HepG2 (cell line): ENCODE data around the gene MTSS2. TPM values are rescaled to one million over a fixed set of nuclear protein-coding genes. Genes with fewer than 3 reads are reported as not detected.

Source experiments
- BHLHE40 ChIP-seq: IDR thresholded peaks from 2 replicates; pipeline ENCODE4 v1.6.1; 2011; ENCODE audit warnings: low read length, improper control_type of control experiment
- CCDC6 ChIP-seq: sonication (generic); formaldehyde crosslinking; IDR thresholded peaks from 2 replicates; pipeline ENCODE4 v1.8.1; 2022; ENCODE audit warnings: mild to moderate bottlenecking, missing genetic modification reagents, moderate library complexity
- IKZF1 ChIP-seq: fragments of 450-650 bp; IDR thresholded peaks from 2 replicates; pipeline ENCODE4 v1.7.1; 2016
- KDM4B ChIP-seq: sonication (generic); formaldehyde crosslinking; IDR thresholded peaks from 2 replicates; pipeline ENCODE4 v1.4.0; 2020; ENCODE audit warnings: missing genetic modification reagents
- MAF1 ChIP-seq: sonication (generic); formaldehyde crosslinking; IDR thresholded peaks from 2 replicates; pipeline ENCODE4 v1.5.0; 2020; ENCODE audit warnings: missing genetic modification reagents, borderline replicate concordance
- MEIS2 ChIP-seq: sonication (generic); formaldehyde crosslinking; IDR thresholded peaks from 2 replicates; pipeline ENCODE4 v1.9.0; 2021; ENCODE audit warnings: mild to moderate bottlenecking, missing genetic modification reagents
- MIER3 ChIP-seq: IDR thresholded peaks from 2 replicates; pipeline ENCODE4 v1.6.1; 2016; ENCODE audit warnings: missing compliant biosample characterization, borderline replicate concordance
- RARA ChIP-seq: IDR thresholded peaks from 2 replicates; pipeline ENCODE4 v1.6.1; 2016; ENCODE audit warnings: missing genetic modification reagents, missing compliant biosample characterization
- REXO4 ChIP-seq: sonication (generic); formaldehyde crosslinking; IDR thresholded peaks from 2 replicates; pipeline ENCODE4 v1.8.0; 2022; ENCODE audit warnings: missing genetic modification reagents, mild to moderate bottlenecking, borderline replicate concordance
- SMAD3 ChIP-seq: sonication (generic); formaldehyde crosslinking; IDR thresholded peaks from 2 replicates; pipeline ENCODE4 v1.4.0; 2020; ENCODE audit warnings: missing genetic modification reagents
- SP2 ChIP-seq: sonication (generic); formaldehyde crosslinking; IDR thresholded peaks from 2 replicates; pipeline ENCODE4 v1.5.1; 2020; ENCODE audit warnings: mild to moderate bottlenecking, missing genetic modification reagents
- TEAD3 ChIP-seq: optimal IDR thresholded peaks from 2 replicates; pipeline ENCODE3; 2016; ENCODE audit warnings: borderline replicate concordance
- TRIM24 ChIP-seq: sonication (generic); formaldehyde crosslinking; IDR thresholded peaks from 2 replicates; pipeline ENCODE4 v1.8.0; 2022; ENCODE audit warnings: mild to moderate bottlenecking, missing genetic modification reagents
- XRCC5 ChIP-seq: fragments of 200-400 bp; formaldehyde crosslinking; optimal IDR thresholded peaks from 2 replicates; pipeline ENCODE3; 2017; ENCODE audit warnings: mild to moderate bottlenecking, low read length
- ZC3H4 ChIP-seq: sonication (generic); formaldehyde crosslinking; IDR thresholded peaks from 2 replicates; pipeline ENCODE4 v1.4.0; 2020; ENCODE audit warnings: missing genetic modification reagents, borderline replicate concordance
- ZNF232 ChIP-seq: sonication (generic); formaldehyde crosslinking; IDR thresholded peaks from 2 replicates; pipeline ENCODE4 v1.4.0; 2020; ENCODE audit warnings: missing genetic modification reagents, borderline replicate concordance
- ZNF44 ChIP-seq: sonication (generic); formaldehyde crosslinking; IDR thresholded peaks from 2 replicates; pipeline ENCODE4 v1.5.1; 2020; ENCODE audit warnings: mild to moderate bottlenecking, missing genetic modification reagents
- ZNF569 ChIP-seq: sonication (generic); formaldehyde crosslinking; IDR thresholded peaks from 2 replicates; pipeline ENCODE4 v1.5.0; 2020; ENCODE audit warnings: mild to moderate bottlenecking, missing genetic modification reagents, moderate library complexity, borderline replicate concordance
- ZNF619 ChIP-seq: sonication (generic); formaldehyde crosslinking; IDR thresholded peaks from 2 replicates; pipeline ENCODE4 v1.4.0; 2020; ENCODE audit warnings: mild to moderate bottlenecking, missing genetic modification reagents
- ZNF782 ChIP-seq: sonication (generic); formaldehyde crosslinking; IDR thresholded peaks from 2 replicates; pipeline ENCODE4 v1.4.0; 2020; ENCODE audit warnings: missing genetic modification reagents, mild to moderate bottlenecking, borderline replicate concordance
- ZNF83 ChIP-seq: sonication (generic); formaldehyde crosslinking; IDR thresholded peaks from 2 replicates; pipeline ENCODE4 v1.4.0; 2020; ENCODE audit warnings: missing genetic modification reagents, mild to moderate bottlenecking, borderline replicate concordance
- ZNF883 ChIP-seq: sonication (generic); formaldehyde crosslinking; IDR thresholded peaks from 2 replicates; pipeline ENCODE4 v1.5.1; 2020; ENCODE audit warnings: mild to moderate bottlenecking, missing genetic modification reagents; ENCODE audit errors: not compliant biosample characterization
- polyA plus RNA-seq, 8 experiments: library from polyadenylated mRNA; depleted of rRNA in 3 of 8; stranded (reverse) in 7 of 8; unstranded in 1 of 8; fragments of >200 nt; fragmentation: Illumina TruSeq in 4 of 8; extraction: Trizol in 4 of 8; gene quantifications; 2 replicates each; pipeline versions ENCODE4 v1.2.1 to v1.2.3, GENCODE V29; 2011 to 2016; ENCODE audit warnings: low read depth in 4 of 8, missing spikeins in 1 of 8, mixed read lengths in 1 of 8; ENCODE audit not compliant: insufficient read depth in 1 of 8
- total RNA-seq, 5 experiments: library from RNA; depleted of rRNA; stranded (reverse); fragments of >200 nt; fragmentation: Illumina TruSeq; extraction: Trizol; gene quantifications; 2 replicates each; pipeline ENCODE4 v1.2.3, GENCODE V29; 2016; ENCODE audit warnings: low read depth in 1 of 5
- TF ChIP-seq, protein P1 (sequence below): conservative IDR thresholded peaks from 2 replicates; pipeline ENCODE4 v1.6.1; 2018; ENCODE audit warnings: missing genetic modification reagents
- TF ChIP-seq, protein P2 (sequence below), 2 experiments: sonication (generic) in 1 of 2; formaldehyde crosslinking in 1 of 2; IDR thresholded peaks; 2 replicates each; pipeline versions ENCODE4 v1.4.0 to v1.6.1; 2018 to 2020; ENCODE audit warnings: missing genetic modification reagents in 2 of 2, borderline replicate concordance in 1 of 2, low read depth in 1 of 2, mild to moderate bottlenecking in 1 of 2, missing biosample characterization in 1 of 2
- TF ChIP-seq, protein P3 (sequence below): sonication (generic); formaldehyde crosslinking; IDR thresholded peaks from 2 replicates; pipeline ENCODE4 v1.9.0; 2021; ENCODE audit warnings: missing genetic modification reagents, borderline replicate concordance
- TF ChIP-seq, protein P4 (sequence below): sonication (generic); formaldehyde crosslinking; IDR thresholded peaks from 2 replicates; pipeline ENCODE4 v1.4.0; 2020; ENCODE audit warnings: missing genetic modification reagents

MTSS2 gene
- total and polyA plus RNA-seq, 2 of the 13 experiments (the other 11 are each of a cell fraction or from before 2014, with no cell fraction given) = 132 to 242 TPM

DNA sequence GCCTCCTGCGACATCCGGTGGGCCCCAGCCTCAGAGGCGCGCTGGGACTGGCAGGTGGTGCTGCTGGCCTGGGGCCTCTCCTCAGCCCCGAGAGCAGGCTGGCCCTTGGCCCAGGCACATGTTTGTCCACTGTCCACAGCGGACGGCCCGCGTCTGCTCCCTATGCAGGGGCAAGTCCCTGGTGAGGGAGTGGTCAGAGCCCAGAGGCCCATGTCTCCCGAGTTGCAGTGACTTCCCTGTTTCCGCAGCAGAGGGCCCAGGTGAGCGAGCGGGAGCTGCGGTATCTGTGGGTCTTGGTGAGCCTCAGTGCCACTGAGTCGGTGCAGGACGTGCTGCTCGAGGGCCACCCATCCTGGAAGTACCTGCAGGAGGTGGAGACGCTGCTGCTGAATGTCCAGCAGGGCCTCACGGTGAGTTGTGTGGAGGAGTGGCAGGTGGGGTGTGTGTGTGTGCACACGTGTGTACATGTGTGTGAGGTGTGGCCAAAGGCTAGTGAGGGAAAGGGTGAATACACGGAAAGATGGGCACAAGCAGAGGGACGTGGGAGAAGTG is 29.1 kb downstream of the MTSS2 start (continued):
- TF ChIP-seq, protein P1, sequence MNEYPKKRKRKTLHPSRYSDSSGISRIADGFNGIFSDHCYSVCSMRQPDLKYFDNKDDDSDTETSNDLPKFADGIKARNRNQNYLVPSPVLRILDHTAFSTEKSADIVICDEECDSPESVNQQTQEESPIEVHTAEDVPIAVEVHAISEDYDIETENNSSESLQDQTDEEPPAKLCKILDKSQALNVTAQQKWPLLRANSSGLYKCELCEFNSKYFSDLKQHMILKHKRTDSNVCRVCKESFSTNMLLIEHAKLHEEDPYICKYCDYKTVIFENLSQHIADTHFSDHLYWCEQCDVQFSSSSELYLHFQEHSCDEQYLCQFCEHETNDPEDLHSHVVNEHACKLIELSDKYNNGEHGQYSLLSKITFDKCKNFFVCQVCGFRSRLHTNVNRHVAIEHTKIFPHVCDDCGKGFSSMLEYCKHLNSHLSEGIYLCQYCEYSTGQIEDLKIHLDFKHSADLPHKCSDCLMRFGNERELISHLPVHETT (CRISPR knock-in tag) = no peak; the same call in 1 of the 2 replicates
- TF ChIP-seq, protein P2, sequence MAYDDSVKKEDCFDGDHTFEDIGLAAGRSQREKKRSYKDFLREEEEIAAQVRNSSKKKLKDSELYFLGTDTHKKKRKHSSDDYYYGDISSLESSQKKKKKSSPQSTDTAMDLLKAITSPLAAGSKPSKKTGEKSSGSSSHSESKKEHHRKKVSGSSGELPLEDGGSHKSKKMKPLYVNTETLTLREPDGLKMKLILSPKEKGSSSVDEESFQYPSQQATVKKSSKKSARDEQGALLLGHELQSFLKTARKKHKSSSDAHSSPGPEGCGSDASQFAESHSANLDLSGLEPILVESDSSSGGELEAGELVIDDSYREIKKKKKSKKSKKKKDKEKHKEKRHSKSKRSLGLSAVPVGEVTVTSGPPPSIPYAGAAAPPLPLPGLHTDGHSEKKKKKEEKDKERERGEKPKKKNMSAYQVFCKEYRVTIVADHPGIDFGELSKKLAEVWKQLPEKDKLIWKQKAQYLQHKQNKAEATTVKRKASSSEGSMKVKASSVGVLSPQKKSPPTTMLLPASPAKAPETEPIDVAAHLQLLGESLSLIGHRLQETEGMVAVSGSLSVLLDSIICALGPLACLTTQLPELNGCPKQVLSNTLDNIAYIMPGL (CRISPR knock-in tag; IDR thresholded peaks at IDR 0.05; ENCODE audit: borderline replicate concordance in 1 of 2, low read depth in 1 of 2) = peak; percentile 34 to 83; a peak in 2 of 4 replicates
- peak; percentile 3; the same call in 1 of the 2 replicates for TF ChIP-seq ZNF83 (CRISPR knock-in tag)
- TF ChIP-seq MIER3 = peak; percentile 24; the same call in 1 of the 2 replicates
- peak; percentile 73 for TF ChIP-seq ZNF883 (CRISPR knock-in tag)
- TF ChIP-seq KDM4B (CRISPR knock-in tag) = peak; percentile 18; the same call in 1 of the 2 replicates
- TF ChIP-seq, protein P3, sequence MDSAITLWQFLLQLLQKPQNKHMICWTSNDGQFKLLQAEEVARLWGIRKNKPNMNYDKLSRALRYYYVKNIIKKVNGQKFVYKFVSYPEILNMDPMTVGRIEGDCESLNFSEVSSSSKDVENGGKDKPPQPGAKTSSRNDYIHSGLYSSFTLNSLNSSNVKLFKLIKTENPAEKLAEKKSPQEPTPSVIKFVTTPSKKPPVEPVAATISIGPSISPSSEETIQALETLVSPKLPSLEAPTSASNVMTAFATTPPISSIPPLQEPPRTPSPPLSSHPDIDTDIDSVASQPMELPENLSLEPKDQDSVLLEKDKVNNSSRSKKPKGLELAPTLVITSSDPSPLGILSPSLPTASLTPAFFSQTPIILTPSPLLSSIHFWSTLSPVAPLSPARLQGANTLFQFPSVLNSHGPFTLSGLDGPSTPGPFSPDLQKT (CRISPR knock-in tag) = no peak
- TF ChIP-seq SMAD3 (CRISPR knock-in tag) = no peak
- no peak for TF ChIP-seq TRIM24 (CRISPR knock-in tag)
- TF ChIP-seq BHLHE40 = peak; percentile 29; the same call in 1 of the 2 replicates
- no peak for TF ChIP-seq REXO4 (CRISPR knock-in tag)
- TF ChIP-seq RARA (CRISPR knock-in tag) = 0 out of 2 replicates have a peak, but pooled peaks have one; percentile 7
- no peak for TF ChIP-seq ZC3H4 (CRISPR knock-in tag)
- TF ChIP-seq, protein P4, sequence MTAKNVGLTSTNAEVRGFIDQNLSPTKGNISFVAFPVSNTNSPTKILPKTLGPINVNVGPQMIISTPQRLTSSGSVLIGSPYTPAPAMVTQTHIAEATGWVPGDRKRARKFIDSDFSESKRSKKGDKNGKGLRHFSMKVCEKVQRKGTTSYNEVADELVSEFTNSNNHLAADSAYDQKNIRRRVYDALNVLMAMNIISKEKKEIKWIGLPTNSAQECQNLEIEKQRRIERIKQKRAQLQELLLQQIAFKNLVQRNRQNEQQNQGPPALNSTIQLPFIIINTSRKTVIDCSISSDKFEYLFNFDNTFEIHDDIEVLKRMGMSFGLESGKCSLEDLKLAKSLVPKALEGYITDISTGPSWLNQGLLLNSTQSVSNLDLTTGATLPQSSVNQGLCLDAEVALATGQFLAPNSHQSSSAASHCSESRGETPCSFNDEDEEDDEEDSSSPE (CRISPR knock-in tag) = peak; percentile 42; the same call in 1 of the 2 replicates
- TF ChIP-seq MEIS2 = 0 out of 2 replicates have a peak, but pooled peaks have one; percentile 13
- no peak for TF ChIP-seq ZNF782 (CRISPR knock-in tag)
- peak; percentile 98; the same call in 1 of the 2 replicates for TF ChIP-seq ZNF44
- TF ChIP-seq CCDC6 = peak; percentile 79; the same call in 1 of the 2 replicates
- no peak for TF ChIP-seq TEAD3 (CRISPR knock-in tag)
- no peak for TF ChIP-seq ZNF569
- 0 out of 2 replicates have a peak, but pooled peaks have one; percentile 17 for TF ChIP-seq IKZF1
- no peak for TF ChIP-seq SP2
- TF ChIP-seq MAF1 (CRISPR knock-in tag) = no peak
- 0 out of 2 replicates have a peak, but pooled peaks have one; percentile 82 for TF ChIP-seq ZNF232 (CRISPR knock-in tag)
- peak; percentile 91 for TF ChIP-seq ZNF619 (CRISPR knock-in tag)
- TF ChIP-seq XRCC5 = peak; percentile 88
